GM13976 (cell line): ENCODE results near the gene UBE4A.

ENCODE experiments used
- DNase-seq: peaks from one replicate; pipeline ENCODE4 v3.0.0; 2012; ENCODE audit warnings: low spot score
- in situ Hi-C: fragments of 300-500 bp; cut with MboI; formaldehyde crosslinking; loops from one replicate; pipeline ENCODE4 v1.12.0; 2022; ENCODE audit warnings: low sequenced_read_pairs, mixed read lengths, inconsistent platforms; ENCODE audit not compliant: unreplicated experiment
- TF ChIP-seq, protein P1 (sequence below): IDR thresholded peaks from 2 replicates; pipeline ENCODE4 v1.5.1; 2012; ENCODE audit warnings: borderline replicate concordance, mild to moderate bottlenecking; ENCODE audit not compliant: insufficient read depth; ENCODE audit errors: extremely low read depth, missing control alignments, control extremely low read depth

UBE4A gene

GRCh38 chr11:118370774-118371173, 11.4 kb downstream of the UBE4A start:
- in situ Hi-C loops, result no loop called here
- no peak for DNase-seq
- TF ChIP-seq, protein P1, sequence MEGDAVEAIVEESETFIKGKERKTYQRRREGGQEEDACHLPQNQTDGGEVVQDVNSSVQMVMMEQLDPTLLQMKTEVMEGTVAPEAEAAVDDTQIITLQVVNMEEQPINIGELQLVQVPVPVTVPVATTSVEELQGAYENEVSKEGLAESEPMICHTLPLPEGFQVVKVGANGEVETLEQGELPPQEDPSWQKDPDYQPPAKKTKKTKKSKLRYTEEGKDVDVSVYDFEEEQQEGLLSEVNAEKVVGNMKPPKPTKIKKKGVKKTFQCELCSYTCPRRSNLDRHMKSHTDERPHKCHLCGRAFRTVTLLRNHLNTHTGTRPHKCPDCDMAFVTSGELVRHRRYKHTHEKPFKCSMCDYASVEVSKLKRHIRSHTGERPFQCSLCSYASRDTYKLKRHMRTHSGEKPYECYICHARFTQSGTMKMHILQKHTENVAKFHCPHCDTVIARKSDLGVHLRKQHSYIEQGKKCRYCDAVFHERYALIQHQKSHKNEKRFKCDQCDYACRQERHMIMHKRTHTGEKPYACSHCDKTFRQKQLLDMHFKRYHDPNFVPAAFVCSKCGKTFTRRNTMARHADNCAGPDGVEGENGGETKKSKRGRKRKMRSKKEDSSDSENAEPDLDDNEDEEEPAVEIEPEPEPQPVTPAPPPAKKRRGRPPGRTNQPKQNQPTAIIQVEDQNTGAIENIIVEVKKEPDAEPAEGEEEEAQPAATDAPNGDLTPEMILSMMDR, result no peak

GRCh38 chr11:118373263-118373662, 13.9 kb downstream of the UBE4A start:
- in situ Hi-C loops, result no loop called here
- TF ChIP-seq, protein P1, result no peak
- no peak for DNase-seq

GRCh38 chr11:118373871-118374270, 14.5 kb downstream of the UBE4A start:
- TF ChIP-seq, protein P1, result no peak
- in situ Hi-C loops, result no loop called here
- no peak for DNase-seq

DNA sequence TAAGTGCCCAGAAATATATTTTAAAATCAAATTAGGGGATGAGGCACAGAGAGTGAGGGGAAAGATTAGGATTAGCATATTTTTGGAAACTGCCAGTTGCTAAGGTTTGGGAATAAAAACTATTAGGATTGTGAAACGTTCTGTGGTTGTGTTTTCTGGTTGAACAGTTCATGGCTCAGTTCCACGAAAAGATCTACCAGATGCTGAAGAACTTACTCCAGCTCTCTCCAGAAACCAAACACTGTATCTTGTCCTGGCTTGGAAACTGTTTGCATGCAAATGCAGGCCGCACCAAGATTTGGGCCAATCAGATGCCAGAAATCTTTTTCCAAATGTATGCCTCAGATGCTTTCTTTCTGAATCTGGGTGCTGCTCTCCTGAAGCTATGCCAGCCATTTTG, 15.3 kb downstream of the UBE4A start:
- DNase-seq, result no peak
- TF ChIP-seq, protein P1, result no peak
- in situ Hi-C loops, result loop anchor here (25.0 kb wide), 1 partner anchor 113 kb away; no protein-coding TSS in a partner anchor

GRCh38 chr11:118375978-118376377, 16.6 kb downstream of the UBE4A start:
- TF ChIP-seq, protein P1, result no peak
- in situ Hi-C loops, result loop anchor here (25.0 kb wide), 1 partner anchor 111 kb away; no protein-coding TSS in a partner anchor
- DNase-seq, result no peak

DNA sequence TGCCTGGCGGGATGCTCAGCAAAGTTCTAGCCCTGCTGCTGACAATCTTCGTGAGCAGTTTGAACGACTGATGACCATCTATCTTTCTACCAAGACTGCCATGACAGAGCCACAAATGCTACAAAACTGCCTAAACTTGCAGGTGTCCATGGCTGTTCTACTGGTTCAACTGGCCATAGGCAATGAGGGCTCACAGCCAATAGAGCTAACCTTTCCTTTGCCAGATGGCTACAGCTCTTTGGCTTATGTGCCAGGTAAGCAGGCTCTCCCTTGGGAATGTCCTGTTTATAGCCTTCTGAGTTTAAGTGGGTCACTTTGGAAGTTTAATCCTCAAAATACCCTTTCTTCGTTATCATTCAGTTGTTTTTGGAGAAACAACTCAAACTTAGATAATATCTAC, 20.1 kb downstream of the UBE4A start:
- TF ChIP-seq, protein P1, result no peak
- in situ Hi-C loops, result loop anchor here (25.0 kb wide), 1 partner anchor 108 kb away; no protein-coding TSS in a partner anchor
- no peak for DNase-seq
